AML-193 (cell line): Measurements from ENCODE around the gene SENP1.

Source experiments
- DNase-seq, 2 experiments: peaks; one replicate each; lab custom pipeline; 2025; lab: John Stamatoyannopoulos, UW

Gene SENP1

DNA sequence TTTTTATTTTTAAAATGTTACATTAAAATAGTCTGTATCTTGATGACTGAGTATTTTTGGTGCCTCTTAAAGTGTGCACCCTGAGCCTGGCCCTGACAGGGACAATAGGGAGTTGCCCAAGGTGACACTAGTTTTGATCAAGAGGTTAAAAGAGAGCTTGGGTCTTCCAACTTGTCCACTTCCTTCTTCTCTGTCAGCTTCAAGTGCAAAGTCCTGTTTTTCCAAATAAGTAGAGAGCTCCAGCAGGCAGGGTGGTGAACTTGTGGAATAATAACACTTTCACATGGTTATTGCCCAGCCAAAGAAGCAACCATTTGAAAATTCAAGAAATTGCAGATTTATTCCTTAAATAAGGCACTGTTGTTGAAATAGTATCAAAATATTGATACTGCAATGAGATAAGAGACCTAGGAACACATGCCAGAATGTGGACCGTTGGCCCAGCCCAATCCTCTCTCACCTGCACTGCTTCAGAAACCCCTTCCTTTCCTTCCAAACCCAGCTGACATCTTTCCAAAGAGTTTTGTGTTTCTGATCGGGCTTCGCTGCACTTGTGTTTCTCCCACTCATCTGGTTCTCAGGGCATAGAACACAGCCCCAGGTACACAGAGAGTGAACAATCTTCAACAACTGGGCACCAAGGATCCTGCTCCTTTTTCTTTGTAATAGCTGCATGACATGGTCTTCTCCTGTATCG is 87.8 kb downstream of the SENP1 start:
- no peak for DNase-seq

- no peak for DNase-seq
Observed at GRCh38 chr12:48017496-48017895, 88.4 kb downstream of the SENP1 start.

DNA sequence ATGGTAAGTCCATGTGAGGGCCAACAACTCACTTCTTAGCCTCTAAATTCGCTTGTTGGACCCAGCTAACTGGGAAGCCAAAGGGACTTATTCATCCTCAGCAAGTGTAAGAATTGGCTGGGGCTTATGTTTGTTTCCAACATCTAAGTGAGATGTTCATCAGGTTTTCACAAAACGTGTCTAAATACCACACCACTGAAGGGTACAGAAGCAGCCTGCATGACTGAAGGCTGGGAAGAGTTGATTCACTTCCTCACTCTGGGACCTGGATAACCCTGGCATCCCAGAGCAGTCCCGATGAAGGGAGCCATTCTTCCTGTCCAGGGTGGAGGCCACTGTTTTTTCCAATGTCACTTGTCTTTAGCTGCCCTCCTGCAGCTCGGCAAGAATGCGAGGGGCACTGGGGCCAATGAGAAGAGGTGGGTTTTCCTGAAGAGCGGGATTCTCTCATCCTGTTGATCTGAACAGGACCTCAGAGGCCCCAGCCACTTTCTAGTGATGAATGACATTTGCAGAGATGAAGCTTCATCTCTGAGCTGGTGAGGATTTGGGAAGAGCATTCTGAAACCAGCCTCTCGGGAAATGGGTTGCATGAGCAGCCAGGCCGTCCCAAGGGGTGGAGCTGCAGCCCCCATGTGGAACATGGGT is 89.4 kb downstream of the SENP1 start:
- no peak for DNase-seq

- DNase-seq, result no peak
Observed at GRCh38 chr12:48015954-48016353, 89.9 kb downstream of the SENP1 start.

DNA sequence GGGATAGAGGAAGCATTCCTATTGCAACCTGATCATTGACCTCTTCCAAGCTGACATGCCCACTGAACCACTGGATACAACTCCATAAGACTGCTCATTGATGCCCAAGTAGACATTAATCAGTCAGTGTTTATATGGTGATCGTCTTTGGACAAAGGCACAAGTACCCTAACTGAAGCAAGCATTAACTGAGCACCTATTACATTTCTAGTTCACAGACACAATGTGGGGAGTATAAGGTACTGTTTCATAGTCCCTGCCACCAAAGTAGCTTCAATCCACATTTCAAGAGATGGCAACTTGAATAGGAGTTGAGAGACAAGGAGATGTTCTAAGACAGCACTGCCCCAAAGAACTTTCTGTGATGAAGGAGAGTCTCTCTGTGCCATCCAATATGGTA is 90.8 kb downstream of the SENP1 start:
- DNase-seq, result no peak

- no peak for DNase-seq
Observed at GRCh38 chr12:48013287-48013686, 92.6 kb downstream of the SENP1 start.

- no peak for DNase-seq
Observed at GRCh38 chr12:48012070-48012469, 93.8 kb downstream of the SENP1 start.

DNA sequence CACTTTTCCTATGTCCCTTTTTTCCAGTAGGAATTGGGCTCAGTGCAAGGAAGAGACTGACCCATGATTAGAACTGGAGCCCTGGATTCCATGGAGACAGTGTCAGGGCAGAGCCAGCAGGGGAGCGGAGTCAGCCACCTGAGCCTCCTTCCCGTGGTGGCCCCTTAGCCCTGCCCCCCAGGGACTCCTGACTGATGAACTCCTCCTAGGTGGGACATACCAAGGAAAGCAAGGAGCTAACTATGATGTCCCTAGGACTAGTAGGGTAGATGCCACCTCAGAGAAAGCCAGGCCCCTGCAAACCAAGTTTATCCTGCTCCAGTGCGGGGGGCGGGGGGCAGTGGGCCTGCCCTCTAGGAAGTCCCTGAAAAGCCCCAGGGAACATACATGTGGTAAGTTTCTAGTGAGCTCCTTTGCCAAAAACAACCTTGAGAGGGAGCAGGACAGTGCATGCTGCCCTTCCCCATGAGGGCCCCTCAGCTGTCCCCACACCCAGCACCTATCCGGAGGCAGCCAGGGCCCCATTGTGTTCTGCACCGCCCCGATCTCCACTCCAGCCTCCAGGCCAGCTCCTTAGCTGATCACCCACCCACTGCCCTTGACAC is 95.4 kb downstream of the SENP1 start:
- no peak for DNase-seq

DNA sequence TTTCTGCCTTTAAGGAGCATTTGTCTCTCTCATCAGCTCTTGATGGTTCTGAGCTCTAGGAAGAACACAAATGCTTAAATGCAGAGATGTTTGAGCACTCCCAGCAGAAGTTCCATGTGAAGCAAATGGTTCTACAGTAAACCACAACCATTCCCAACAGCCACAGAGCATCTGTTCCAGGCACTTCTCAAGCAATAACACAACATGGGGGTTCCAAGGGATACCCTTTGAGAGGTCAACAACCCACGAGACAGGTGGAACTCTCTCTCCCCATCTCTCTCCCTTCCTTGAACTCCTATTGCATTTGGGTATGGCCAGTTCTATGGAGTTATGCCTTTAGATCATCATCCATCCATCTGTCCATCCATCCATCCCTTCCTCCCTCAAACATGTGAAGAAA is 96.4 kb downstream of the SENP1 start:
- no peak for DNase-seq

- DNase-seq, result no peak
Observed at GRCh38 chr12:48008950-48009349, 96.9 kb downstream of the SENP1 start.

- no peak for DNase-seq
Observed at GRCh38 chr12:48008349-48008748, 97.5 kb downstream of the SENP1 start.

DNA sequence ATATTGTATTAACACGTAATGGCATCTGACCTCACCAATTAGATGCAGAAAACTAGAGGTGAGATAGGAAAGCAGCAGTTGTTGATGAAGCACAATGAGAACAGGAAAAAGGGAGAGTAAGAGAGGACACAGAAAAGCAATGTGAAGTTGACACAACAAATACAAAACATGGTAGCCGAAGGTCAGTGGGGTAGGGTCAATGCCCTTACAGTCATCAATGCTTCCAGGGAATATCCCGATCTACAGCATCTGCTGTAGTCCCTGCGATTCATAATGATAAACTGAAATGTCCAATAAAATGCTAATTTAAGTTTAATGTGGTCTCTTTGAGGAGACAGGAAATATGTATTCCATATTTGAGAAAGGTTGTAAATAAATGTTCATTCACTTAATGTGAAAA is 98.7 kb downstream of the SENP1 start:
- DNase-seq, result no peak

DNA sequence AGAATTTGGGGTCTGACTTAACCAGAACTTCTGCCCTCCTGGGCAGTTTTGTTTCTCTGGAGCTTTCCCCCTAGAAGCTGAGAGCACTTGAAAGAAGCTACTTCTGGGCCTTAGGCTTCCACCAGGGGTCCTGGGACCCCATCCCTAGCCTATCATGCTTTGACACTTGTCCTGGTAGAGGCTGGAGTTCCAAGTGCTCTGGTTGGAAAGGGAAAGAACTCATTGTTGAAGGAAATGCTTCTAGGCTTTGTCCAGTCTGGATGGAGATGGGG is 100.2 kb downstream of the SENP1 start:
- DNase-seq, result no peak

GRCh38 chr12:48005001-48005749 is 100.7 kb downstream of the SENP1 start:
- no peak for DNase-seq

DNA sequence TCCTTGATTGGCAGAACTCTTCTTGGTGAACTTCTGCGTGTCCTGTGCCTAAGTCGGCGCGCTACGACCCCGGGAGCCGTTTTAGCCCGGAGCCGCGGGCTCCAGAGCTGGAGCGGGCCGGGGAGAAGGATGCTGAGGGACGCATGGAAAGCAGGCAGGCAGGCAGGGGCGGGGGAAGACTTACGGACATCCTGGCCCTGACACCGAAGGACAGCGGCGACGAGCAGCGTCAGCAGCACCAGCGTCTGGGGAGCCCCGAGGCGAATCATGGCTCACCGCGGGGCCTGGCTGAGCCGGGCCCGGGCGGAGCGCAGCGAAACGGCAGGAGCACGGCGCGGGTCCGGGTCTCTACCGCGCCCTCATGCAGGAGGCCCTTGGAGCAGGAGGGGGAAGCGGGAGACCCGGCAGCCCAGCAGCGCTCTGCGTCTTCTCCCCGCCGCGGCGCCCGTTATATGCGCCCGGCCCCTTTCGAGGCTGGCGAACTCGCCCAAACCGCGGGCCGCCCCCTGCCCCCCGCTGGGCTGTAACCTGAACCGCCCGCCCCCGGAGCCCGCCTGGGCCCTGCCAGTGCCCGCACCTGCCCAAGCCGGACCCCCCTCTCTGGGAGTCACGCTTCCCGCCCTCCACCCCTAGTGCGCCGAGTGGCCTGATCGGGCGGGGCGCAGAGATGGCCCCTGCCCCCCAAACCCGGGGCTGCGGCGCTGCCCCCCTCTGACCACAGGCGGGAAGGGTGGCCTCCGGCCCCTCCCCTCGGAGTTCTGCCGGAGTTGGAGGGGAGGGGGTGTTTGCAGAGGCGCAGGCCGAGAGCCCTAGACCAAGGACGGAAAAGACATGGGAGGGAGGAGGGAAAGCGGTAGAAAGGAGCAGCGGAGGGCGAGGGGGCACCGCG is 101.6 kb downstream of the SENP1 start, which contains the start of gene COL2A1:
COL2A1 (minus strand) TSS at position 424 of the 889 bp plus-strand sequence; CDS start at position 269, 155 bp downstream.
- peak; percentile 4 to 7 for DNase-seq

GRCh38 chr12:48003226-48004052 is 102.4 kb downstream of the SENP1 start:
- peak in 1 of 2 experiments; percentile 17 for DNase-seq

- no peak for DNase-seq
Observed at GRCh38 chr12:48002773-48003218, 103.1 kb downstream of the SENP1 start.

DNA sequence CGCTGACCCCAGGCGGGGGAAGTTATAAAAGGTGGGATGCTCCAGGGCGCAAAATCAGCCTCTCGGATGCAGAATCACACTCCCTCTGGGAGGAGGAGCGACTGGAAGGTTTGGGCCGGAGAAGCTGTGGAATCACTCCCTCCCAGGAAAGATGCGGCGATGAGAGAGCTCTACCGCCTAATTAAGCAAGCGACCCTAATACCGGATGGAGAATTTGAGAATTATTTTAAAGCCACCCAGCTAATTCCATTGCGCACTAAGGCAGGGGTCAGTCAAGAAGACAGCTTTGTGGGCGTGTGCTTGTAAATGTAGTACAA is 103.5 kb downstream of the SENP1 start:
- no peak for DNase-seq

DNA sequence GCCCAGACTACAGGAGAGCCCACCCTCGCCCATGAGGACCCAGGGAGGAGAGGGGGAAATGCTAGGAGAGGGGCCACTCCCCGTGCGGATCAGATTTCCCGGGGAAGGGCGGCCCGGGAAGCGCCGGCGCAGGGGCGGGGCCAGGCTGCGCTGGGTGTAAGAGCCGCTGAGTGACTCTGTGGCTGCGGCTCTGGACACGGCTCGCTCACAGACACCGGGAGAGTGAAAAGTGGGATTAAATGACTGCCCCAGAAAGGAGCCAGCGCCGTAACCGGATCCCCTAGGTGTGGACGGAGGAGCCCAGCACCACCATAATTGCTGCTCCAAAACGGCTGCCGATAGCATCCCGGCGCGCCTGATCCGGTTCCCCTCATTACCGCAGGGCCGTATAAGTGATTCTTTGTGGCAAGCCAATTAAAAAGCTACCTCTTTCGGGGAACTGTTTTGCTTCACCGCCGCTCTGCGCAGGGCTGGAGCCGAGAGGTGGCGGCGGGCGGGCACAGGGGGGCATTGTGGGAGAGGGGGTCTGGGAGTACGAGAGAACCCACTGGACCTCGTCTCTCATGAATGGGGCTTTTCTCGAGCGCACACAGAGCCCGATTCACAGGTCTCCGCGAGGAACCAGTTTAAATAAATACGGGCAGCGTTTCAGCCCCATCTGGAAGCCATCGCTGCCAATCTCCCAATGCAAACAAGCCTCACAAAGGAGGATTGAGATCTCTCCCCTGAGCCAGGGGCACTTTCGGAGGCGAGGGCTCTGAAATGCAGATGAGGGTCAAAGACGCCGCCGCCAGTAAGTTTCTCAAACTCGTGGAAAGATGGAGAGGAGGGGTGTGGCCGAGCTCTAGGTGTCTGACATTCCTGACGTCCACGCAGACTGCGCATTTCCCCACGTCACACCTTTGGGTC is 104.1 kb downstream of the SENP1 start:
- no peak for DNase-seq
